WTC11 (cell line): ENCODE data around the gene FAM20A.

ENCODE experiments used
- PRDM15 ChIP-seq: sonication (generic); formaldehyde crosslinking; IDR thresholded peaks from 2 replicates; pipeline ENCODE4 v1.8.0; 2022; ENCODE audit warnings: missing genetic modification reagents
- SP1 ChIP-seq: sonication (generic); formaldehyde crosslinking; conservative IDR thresholded peaks from 2 replicates; pipeline ENCODE4 v1.8.1; 2022; ENCODE audit warnings: missing genetic modification reagents
- TCF7 ChIP-seq: sonication (generic); formaldehyde crosslinking; IDR thresholded peaks from 2 replicates; pipeline ENCODE4 v1.8.0; 2022; ENCODE audit warnings: mild to moderate bottlenecking, low read depth, missing genetic modification reagents, moderate library complexity
- ZBTB21 ChIP-seq: sonication (generic); formaldehyde crosslinking; IDR thresholded peaks from 2 replicates; pipeline ENCODE4 v1.8.1; 2023; ENCODE audit warnings: mild to moderate bottlenecking, missing genetic modification reagents, borderline replicate concordance
- ZNF263 ChIP-seq: sonication (generic); formaldehyde crosslinking; IDR thresholded peaks from 2 replicates; pipeline ENCODE4 v1.8.1; 2022; ENCODE audit warnings: low read depth, mild to moderate bottlenecking, moderate library complexity, missing genetic modification reagents
- TF ChIP-seq, protein P1 (sequence below): sonication (generic); formaldehyde crosslinking; IDR thresholded peaks from 2 replicates; pipeline ENCODE4 v1.8.1; 2022; ENCODE audit warnings: mild to moderate bottlenecking, missing genetic modification reagents, moderate library complexity, borderline replicate concordance
- TF ChIP-seq, protein P2 (sequence below): fragments of 200-600 bp; IDR thresholded peaks from 2 replicates; pipeline ENCODE4 v1.8.0; 2022; ENCODE audit warnings: antibody characterized with exemption
- TF ChIP-seq, protein P3 (sequence below): sonication (generic); formaldehyde crosslinking; IDR thresholded peaks from 2 replicates; pipeline ENCODE4 v1.8.1; 2022; ENCODE audit warnings: mild to moderate bottlenecking, moderate library complexity, missing genetic modification reagents

GRCh38 chr17:68642118-68642412 lies 40.9 kb upstream of the FAM20A start:
- TF ChIP-seq, protein P1, sequence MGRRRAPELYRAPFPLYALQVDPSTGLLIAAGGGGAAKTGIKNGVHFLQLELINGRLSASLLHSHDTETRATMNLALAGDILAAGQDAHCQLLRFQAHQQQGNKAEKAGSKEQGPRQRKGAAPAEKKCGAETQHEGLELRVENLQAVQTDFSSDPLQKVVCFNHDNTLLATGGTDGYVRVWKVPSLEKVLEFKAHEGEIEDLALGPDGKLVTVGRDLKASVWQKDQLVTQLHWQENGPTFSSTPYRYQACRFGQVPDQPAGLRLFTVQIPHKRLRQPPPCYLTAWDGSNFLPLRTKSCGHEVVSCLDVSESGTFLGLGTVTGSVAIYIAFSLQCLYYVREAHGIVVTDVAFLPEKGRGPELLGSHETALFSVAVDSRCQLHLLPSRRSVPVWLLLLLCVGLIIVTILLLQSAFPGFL (CRISPR knock-in tag), result no peak
- TF ChIP-seq ZNF263 (CRISPR knock-in tag), result no peak
- TF ChIP-seq, protein P2, sequence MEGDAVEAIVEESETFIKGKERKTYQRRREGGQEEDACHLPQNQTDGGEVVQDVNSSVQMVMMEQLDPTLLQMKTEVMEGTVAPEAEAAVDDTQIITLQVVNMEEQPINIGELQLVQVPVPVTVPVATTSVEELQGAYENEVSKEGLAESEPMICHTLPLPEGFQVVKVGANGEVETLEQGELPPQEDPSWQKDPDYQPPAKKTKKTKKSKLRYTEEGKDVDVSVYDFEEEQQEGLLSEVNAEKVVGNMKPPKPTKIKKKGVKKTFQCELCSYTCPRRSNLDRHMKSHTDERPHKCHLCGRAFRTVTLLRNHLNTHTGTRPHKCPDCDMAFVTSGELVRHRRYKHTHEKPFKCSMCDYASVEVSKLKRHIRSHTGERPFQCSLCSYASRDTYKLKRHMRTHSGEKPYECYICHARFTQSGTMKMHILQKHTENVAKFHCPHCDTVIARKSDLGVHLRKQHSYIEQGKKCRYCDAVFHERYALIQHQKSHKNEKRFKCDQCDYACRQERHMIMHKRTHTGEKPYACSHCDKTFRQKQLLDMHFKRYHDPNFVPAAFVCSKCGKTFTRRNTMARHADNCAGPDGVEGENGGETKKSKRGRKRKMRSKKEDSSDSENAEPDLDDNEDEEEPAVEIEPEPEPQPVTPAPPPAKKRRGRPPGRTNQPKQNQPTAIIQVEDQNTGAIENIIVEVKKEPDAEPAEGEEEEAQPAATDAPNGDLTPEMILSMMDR, result no peak
- TF ChIP-seq, protein P3, sequence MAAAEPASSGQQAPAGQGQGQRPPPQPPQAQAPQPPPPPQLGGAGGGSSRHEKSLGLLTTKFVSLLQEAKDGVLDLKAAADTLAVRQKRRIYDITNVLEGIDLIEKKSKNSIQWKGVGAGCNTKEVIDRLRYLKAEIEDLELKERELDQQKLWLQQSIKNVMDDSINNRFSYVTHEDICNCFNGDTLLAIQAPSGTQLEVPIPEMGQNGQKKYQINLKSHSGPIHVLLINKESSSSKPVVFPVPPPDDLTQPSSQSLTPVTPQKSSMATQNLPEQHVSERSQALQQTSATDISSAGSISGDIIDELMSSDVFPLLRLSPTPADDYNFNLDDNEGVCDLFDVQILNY (CRISPR knock-in tag), result no peak
- TF ChIP-seq PRDM15, result no peak
- TF ChIP-seq SP1 (CRISPR knock-in tag), result no peak
- TF ChIP-seq TCF7 (CRISPR knock-in tag), result no peak
- TF ChIP-seq ZBTB21 (CRISPR knock-in tag), result no peak
